ENCODE measurements around the gene ZSCAN9.

DNA sequence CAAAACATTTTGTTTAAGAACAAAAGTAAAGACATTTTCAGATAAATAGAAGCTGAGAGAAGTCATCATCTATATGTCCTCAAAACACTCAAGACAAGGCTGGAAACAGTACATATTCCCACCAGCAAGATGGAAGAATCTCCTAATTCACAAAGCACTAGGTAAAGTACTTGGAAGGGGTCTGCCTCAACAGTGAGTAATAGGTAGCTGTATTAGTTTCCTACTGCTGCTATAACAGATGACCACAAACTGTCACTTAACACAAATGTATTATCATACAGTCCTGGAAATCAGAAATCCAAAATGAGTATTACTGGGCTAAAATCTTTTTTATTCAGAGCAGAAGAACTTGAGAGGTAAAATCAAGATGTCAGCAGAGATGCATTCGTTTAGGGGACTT lies 42.8 kb upstream of the ZSCAN9 start:
- TF ChIP-seq, protein P1, sequence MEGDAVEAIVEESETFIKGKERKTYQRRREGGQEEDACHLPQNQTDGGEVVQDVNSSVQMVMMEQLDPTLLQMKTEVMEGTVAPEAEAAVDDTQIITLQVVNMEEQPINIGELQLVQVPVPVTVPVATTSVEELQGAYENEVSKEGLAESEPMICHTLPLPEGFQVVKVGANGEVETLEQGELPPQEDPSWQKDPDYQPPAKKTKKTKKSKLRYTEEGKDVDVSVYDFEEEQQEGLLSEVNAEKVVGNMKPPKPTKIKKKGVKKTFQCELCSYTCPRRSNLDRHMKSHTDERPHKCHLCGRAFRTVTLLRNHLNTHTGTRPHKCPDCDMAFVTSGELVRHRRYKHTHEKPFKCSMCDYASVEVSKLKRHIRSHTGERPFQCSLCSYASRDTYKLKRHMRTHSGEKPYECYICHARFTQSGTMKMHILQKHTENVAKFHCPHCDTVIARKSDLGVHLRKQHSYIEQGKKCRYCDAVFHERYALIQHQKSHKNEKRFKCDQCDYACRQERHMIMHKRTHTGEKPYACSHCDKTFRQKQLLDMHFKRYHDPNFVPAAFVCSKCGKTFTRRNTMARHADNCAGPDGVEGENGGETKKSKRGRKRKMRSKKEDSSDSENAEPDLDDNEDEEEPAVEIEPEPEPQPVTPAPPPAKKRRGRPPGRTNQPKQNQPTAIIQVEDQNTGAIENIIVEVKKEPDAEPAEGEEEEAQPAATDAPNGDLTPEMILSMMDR (IDR thresholded peaks at IDR 0.05): no peak
- TF ChIP-seq EP300 (IDR thresholded peaks at IDR 0.05): no peak
